Measurements from ENCODE around the gene UGT1A6. TPM values are rescaled to one million over a fixed set of nuclear protein-coding genes. Genes with fewer than 3 reads are reported as not detected.

Gene UGT1A6
- total RNA-seq, 1 experiment from 2014 or later = not detected

DNA sequence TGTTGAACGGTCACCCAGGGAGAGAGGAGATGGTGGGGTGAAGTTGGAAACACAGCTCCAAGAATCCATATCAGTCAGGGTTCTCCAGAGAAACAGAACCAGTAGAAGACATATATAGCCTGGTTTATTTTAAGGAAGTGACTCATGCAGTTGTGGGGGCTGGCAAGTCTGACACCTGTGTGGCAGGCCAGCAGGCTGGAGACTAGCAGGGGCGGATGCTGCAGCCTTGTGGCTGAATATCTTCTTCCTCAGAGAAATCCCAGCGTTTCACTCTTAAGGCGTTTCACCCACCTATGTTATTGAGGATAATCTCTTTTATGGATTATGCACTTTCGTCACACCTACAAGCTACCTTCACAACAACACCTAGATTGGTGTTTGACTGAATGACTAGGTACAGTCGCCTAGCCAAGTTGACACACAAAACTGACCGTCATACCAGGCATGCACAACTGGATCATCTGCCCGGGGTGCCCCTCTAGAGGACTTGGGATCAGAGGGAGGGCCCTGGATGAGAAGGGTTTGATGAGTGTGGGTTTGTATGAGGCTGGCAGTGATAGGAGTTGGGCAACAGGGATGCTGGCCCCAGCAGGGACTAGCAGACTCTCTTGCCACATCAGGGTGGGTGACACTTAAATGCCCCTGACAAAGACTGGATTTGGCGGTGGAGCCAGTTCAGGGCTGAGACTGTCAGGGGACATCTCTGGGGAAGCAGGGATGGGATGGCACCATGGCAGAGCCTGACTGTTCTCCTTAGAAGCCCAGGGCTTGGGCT is 108.9 kb downstream of the UGT1A6 start:
- DNase-seq (ENCODE audit: low read depth) = peak; percentile 79

DNA sequence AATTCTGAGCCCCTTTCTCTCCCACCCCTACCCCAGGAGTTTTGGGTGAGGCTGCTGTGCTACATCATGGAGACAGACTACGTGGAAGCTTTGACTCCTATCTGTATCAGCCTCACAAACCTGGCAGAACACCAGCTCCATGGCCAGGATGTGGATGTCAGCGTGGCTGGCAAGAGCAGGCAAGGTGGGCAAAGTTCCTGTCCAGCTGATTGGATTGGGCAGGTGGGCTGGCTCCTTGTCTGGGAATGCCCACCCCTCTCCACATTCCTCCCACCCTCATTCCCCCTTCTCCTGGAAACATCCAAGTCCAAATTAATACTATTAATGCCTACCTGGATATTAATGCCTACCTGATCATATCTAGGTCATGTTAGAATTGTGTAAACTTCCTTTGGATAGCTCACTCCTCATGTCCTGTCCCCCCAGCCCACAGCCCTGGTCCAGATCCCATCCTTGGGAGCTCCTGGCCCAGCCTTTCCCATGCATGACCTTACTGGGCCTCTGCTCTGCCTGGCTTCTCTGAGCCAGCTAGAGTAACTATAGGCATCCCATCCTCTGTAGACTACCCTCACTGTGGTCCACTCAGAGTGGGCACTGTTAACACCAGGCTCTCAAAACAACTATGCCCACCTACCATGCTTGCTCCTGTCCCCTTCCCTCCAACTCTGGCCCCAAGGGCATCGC is 109.6 kb downstream of the UGT1A6 start:
- no peak for DNase-seq (ENCODE audit: low read depth)

DNA sequence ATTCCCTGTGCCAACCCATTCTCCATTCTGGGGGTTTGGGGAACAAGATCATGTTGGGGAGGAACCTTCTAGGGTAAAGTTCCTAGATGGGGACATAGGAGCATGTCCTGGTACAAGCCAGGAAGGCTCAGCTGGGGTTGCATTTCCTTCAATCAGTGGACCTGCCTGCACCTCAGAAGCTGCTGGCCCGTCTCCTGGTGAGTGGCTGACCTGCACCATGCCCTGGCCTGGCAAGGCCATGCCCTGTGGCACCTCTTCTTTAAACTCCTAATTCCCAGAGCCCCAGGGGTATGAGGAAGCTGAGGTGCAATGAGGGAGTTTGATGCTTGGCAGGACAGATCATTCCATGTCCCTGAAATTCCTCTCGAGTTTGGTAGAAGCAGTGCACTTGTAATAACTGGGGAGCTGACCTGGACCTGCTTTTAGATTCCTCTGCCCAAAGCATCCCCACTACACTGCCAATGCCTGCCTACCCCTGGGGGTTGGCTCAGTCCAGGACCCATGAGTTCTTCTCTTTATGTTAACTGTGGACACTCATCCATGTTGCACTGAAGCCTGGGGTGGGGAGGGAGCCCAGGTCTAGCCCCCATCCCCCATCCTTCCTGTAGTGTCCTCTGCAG is 110.7 kb downstream of the UGT1A6 start:
- no peak for DNase-seq (ENCODE audit: low read depth)

DNA sequence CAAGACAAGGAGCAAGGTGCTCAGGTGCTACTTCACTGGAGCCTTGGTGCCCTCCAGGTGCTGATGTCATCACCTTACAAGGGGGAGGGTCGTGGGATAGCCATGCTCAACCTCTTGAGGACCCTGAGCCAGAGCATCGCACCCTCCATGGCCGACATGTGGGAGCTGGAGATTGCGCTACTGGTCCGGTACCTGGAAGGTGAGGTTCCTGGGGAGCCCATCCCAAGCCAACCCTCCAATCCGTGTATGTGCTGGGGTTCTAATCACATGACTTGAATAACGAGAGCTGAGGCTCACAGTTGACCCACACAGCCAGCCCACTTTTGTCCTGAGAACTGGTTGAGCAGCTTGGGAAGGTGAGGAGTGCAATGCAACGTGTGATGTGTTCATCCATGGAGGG is 111.3 kb downstream of the UGT1A6 start:
- no peak for DNase-seq (ENCODE audit: low read depth)

DNA sequence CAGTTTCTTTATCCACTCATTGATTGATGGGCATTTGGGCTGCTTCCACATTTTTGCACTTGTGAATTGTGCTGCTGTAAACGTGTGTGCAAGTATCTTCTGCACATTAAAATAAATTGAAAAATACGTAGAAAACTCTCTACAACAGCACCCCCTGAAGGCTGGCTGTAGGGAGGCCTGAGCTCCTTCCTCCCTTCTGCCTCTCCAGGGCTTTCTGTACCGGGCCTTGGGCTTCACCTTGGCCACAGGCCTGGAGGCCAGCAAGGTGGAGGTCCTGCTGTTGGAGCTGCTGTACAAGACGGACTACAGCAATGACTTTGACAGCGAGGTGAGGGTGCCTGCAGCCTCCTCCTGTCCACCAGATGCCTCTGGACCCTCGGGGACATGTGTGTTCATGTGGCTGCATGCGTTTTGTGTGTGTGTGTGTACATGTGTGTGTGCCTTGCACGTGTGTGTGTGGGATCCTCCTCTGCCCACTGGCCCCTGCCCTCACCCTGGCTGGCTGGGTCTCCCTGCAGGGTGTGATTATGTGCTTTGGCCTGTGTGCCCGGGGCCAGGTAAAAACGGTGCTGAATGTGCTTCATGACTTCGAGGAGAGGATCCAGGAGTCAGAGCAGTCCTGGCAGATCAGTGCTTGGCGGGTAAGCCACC is 114.7 kb downstream of the UGT1A6 start:
- no peak for DNase-seq (ENCODE audit: low read depth)

DNA sequence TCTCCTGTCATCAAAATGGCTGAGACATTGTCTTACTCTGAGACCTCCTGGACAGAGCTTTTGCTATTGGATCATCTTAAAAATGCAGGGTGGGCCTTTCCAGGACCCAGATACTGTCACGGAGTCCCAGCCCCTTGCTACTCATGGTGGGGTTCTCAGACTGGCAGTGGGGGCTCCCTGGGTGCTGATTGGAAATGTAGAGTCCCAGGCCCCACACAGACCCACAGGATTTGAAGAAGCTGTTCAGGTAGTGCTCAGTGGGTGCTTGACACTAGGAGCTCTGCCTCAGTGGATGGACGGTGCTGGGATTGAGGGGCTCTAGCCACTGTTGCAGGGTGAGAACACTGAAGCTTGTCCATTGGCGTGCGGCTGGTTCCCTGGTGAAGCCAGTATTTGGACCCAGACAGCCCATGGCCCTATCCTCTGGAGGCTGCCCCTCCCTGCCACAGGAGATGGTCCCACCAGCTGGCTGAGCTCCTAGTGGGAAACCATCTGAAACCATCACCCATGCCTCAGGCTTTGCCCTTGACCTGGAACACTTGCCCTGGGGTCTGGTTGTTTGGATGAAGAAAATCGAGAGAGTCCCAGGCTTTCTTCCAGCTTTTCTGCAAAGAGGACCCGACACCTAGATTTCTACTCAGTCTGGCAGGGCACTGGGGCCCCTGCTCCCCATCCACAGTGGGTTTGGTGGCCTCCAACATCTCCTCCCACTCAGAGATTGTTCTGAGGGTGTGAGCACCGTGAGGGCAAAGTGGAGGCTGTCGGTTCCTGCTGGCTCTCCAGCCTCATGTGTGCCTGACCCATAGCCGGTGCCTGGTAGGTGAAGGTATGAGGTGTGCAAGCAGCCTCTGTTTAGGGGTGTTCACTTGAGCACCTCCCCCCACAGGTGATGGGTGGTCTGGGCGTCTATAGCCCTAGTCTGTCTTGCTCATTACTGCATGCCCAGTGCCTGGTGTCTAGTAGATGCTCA is 115.6 kb downstream of the UGT1A6 start:
- DNase-seq (ENCODE audit: low read depth) = no peak

GRCh38 chr2:233810385-233810784 is 117.7 kb downstream of the UGT1A6 start:
- no peak for DNase-seq (ENCODE audit: low read depth)

DNA sequence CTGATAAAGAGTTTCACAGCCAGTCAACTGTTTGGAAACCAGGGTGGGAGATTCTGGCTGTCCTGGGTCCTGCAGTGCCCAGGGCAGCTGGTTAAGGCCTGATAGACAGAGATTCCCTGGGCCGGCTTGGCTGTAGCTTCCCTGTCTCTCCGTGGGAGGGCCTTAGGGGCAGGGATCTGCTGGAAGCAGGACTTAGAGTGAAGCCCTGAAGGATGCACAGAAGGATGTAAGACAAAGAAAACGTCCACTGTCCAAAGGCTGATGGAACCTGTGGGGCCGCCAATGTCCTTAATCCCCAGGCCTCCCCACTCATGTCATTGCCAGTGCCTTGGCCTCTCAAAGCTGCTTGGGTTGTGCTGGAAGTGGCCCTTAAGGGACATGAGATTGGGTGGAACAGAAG is 118.4 kb downstream of the UGT1A6 start:
- no peak for DNase-seq (ENCODE audit: low read depth)

- no peak for DNase-seq (ENCODE audit: low read depth)
Observed at GRCh38 chr2:233811732-233812131, 119.0 kb downstream of the UGT1A6 start.

- no peak for DNase-seq (ENCODE audit: low read depth)
Observed at GRCh38 chr2:233813236-233814055, 120.8 kb downstream of the UGT1A6 start.

DNA sequence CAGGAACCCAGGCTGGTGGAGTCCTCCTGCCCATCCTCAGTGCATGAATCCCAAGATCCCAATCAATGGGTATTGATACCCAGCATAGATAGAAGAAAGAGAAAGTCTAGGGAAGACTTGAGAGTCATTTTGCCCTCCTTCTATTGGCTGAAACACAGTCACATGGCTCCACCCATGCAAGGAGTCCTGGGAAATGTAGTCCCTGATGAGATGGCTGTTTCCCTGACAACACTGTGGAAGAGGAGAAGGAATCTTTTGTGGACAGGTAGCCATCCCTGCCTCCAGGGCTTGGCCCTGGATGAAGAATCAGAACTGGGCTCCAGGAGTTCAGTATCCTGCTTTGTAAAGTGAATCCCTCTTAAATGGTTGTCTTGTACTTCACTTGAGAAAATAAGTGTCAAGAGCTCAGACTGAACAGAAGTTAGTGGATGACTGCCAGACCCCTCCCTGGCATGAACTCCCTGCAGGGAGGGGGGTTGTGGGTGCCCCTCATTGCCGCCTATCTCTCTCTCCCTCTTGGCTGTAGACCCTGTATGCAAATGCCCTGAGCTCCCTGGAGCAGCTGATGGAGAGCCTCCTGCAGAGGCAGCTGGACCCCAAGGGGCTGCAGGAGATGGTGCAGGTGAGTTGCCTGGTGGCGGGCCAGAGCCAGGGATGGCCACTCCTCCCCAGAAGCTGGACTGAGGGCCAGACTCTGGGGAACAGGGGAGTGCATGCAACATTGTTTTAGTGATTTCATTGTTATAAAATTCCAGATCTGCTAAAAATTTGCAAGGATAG is 121.6 kb downstream of the UGT1A6 start:
- no peak for DNase-seq (ENCODE audit: low read depth)

DNA sequence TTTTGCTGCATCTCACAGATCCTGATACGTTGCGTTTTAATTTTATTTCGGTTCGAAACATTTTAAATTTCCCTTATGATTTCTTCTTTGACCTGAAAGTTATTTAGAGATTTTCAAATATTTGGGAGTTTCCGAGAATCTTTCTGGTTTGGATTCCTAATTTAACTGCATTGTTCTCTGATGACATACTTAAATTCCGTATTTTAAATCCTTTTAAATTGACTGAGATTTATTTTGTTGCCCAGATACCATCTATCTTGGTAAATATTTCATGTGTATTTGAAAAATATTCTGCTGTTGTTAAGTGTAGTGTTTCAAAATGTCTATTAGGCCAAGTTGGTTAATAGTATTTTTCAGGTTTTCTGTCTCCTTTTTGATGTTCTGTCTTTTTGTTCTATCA is 123.2 kb downstream of the UGT1A6 start:
- no peak for DNase-seq (ENCODE audit: low read depth)

GRCh38 chr2:233816334-233816733 is 123.6 kb downstream of the UGT1A6 start:
- DNase-seq (ENCODE audit: low read depth) = no peak

DNA sequence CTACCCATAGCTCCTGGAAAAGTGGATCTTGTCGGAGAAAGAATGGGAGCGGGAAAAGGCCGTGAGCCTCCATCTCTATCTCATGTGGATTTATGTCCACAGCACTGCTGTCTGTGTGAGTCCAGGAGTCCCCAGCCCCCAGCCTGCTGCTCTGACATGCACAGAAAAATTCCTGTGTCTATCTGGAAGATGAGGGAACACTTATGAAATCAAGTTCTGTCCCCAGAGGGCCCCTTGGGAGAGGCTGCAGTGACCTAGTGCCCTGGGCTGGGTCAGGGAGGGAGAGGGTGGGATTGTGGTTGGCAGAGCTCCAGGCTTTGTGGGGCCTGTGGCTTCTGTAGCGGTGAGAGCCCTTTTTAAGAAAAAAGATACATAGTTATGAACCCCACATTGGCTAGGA is 124.1 kb downstream of the UGT1A6 start:
- no peak for DNase-seq (ENCODE audit: low read depth)

- no peak for DNase-seq (ENCODE audit: low read depth)
Observed at GRCh38 chr2:233817361-233817911, 124.7 kb downstream of the UGT1A6 start.

DNA sequence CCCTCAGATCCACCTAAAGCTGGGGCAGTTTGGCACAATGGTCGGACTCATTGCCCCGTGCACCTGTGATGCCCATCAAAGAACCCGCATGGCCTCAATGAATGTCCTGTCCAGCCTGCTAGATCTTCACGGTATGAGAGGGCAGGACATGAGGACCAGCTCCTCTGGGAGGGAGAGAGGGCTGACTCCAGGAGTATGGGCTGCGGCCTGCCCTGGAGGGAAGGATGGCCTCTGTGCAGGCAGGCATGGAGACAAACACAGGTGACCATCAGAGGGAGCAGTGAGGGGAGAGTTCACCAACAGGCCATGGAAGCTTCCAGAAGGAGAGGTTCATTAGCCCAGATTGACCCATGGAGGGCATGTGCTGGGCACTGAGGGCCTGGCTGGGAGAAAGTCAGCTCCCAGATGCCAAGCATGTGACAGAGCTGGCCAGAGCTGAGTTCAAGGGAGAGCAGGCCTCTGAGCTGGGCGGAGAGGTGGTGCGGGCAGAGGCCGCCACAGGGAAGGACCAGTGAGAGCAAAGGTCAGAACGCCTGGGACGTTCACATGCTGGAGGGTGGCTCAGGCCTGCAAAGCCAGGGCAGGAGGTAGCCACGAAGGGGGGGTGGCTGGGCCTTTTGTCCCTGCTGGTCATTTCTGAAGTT is 125.4 kb downstream of the UGT1A6 start:
- DNase-seq (ENCODE audit: low read depth) = no peak

DNA sequence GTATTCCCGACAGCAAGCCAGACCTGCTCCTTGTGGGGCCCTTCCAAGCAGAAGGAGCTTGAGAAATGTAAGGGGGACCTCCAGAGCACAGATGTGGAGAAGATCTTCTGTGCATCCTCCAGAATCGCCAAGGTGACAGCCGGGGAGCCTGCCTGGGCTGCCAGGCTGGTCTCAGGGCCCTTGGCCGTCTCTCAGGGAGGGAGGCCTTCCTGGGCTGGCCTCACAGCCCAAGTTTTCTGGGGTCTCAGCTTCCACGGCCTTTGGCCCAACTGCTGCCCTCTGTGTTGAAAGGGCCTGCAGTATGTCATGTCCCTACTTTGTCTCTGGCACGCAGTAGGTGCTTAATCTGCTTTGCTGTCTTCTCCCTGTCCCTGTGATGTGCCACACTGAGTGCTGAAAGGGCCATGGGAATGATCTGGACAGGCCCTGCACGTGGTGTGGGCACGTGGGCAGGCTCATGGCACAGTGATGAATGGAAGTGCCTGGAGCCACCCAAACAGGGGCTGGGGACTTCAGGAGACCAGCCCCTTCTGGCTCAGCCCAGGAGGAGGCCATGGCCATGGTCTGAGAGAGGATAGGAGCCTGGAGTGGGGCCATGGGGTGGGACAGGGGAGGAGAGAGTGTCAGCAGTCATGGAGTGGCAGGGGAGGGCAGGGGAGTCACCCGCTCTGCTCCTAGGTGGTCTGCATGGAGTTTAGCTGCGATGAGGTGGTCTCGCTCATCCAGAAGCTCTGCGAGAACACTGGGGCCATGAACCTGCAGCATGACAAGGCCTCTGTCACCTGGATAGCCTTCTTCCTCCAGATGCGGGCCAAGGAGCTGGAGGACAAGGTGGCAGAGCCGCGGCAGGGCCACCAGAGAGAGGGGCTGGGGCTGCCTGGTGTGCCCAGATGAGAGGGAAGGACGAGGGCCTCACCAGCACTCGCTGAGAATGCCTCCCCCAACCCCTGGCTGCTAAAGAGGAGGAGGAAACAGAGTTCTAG is 126.2 kb downstream of the UGT1A6 start:
- DNase-seq (ENCODE audit: low read depth) = no peak
